ENCODE measurements around the gene CXorf38.

Gene CXorf38

DNA sequence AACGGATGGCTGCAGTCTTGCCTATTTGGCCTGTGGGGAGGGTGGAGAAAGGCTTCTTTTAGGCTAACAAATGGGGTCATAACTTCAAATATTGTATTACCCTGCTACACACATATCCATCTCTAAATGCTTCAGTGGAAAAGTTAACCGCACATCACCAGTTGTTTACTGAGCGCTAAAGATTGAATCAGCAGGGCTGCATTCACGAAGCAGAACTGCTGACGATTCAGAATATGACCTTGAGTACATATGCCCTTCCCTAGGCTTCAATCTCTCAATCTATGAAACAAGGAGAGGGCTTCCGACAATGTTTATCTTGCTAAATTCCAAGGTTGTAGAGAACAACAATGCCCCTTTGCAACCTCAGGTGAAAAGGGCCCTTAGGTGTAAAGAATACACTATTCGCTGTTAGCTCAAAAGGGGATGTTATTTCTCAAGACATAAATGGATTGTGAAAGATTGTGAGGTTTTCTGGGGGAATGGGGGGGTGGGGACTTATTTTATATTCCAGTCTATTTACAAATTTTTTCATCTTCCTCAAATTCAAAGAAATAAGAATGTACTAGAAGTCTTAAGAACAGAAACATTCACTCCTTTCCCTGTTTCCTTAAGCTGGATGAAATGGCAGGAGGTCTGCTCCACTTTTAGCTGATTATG is 69.2 kb downstream of the CXorf38 start:
- TF ChIP-seq, protein P1, sequence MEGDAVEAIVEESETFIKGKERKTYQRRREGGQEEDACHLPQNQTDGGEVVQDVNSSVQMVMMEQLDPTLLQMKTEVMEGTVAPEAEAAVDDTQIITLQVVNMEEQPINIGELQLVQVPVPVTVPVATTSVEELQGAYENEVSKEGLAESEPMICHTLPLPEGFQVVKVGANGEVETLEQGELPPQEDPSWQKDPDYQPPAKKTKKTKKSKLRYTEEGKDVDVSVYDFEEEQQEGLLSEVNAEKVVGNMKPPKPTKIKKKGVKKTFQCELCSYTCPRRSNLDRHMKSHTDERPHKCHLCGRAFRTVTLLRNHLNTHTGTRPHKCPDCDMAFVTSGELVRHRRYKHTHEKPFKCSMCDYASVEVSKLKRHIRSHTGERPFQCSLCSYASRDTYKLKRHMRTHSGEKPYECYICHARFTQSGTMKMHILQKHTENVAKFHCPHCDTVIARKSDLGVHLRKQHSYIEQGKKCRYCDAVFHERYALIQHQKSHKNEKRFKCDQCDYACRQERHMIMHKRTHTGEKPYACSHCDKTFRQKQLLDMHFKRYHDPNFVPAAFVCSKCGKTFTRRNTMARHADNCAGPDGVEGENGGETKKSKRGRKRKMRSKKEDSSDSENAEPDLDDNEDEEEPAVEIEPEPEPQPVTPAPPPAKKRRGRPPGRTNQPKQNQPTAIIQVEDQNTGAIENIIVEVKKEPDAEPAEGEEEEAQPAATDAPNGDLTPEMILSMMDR (IDR thresholded peaks at IDR 0.05; ENCODE audit: borderline replicate concordance, control extremely low read depth, extremely low read depth, insufficient read depth, missing control alignments): no peak
- no peak for DNase-seq (ENCODE audit: low spot score)
- in situ Hi-C loops (cut with MboI; ENCODE audit: low sequenced_read_pairs, unreplicated experiment): no loop called here

Data from GM13976 (cell line).